ENCODE measurements around the gene SOX30. TPM values are rescaled to one million over a fixed set of nuclear protein-coding genes. Genes with fewer than 3 reads are reported as not detected.
A peak's percentile ranks its signal among the peaks of the same experiment; 100 is the strongest.

Gene SOX30
- total RNA-seq, 3 donors from 2014 or later (not counting 1 experiment from before 2014, with no cell fraction given), result 0.09 TPM; not detected in 2

GRCh38 chr5:157651623-157652376 lies 438 bp downstream of the SOX30 start:
- Mint-ChIP-seq H3K27ac (peak overlapping the region; percentile 22 to 76), H3K27me3 (ENCODE audit: low read depth in 2 of 2) (peaks cover 6% of the 10 kb centered on the region in 2 donors), H3K9me3 (no peaks in the 10 kb centered on the region), H3K4me3 (peak overlapping the region; percentile 76), H3K36me3 (peaks cover 5% of the 10 kb centered on the region), H3K4me1 (peaks cover 11 to 18% of the 10 kb centered on the region in 2 donors)
- TF ChIP-seq CTCF (IDR thresholded peaks at IDR 0.05), result no peak
- H3K27ac ChIP-seq (ENCODE audit: low read length), result no peak overlapping the region
- DNase-seq (peak; percentile 58 to 90), ATAC-seq (peak; percentile 93 to 99 (median 98))
- no peaks in the 10 kb centered on the region for H3K27me3 ChIP-seq (ENCODE audit: control insufficient read depth, insufficient read depth, low read length)
- peaks cover 6% of the 10 kb centered on the region for H3K4me1 ChIP-seq (ENCODE audit: control insufficient read depth, insufficient read depth, low read length)
- H3K4me3 ChIP-seq (ENCODE audit: low read length), result peak overlapping the region; percentile 27
- H3K9me3 ChIP-seq (ENCODE audit: control insufficient read depth, insufficient read depth, low read length), result peaks cover 3% of the 10 kb centered on the region
- 31% methylated on average over 63 of the region's 63 CpGs for WGBS (ENCODE audit: insufficient coverage)
- no peaks in the 10 kb centered on the region for H3K36me3 ChIP-seq (ENCODE audit: control insufficient read depth, insufficient read depth, low read length)
- intact Hi-C loops (cut with micrococcal nuclease), result no loop called here

- Mint-ChIP-seq H3K9me3 (no peaks in the 10 kb centered on the region), H3K4me3 (peak overlapping the region; percentile 76), H3K36me3 (no peaks in the 10 kb centered on the region), H3K4me1 (peaks cover 11 to 18% of the 10 kb centered on the region in 2 donors), H3K27ac (peak overlapping the region in 1 of 2 donors; percentile 76), H3K27me3 (ENCODE audit: low read depth in 2 of 2) (peaks cover 6% of the 10 kb centered on the region in 2 donors)
- peaks cover 3% of the 10 kb centered on the region for H3K9me3 ChIP-seq (ENCODE audit: control insufficient read depth, insufficient read depth, low read length)
- no peak overlapping the region for H3K4me3 ChIP-seq (ENCODE audit: low read length)
- no peaks in the 10 kb centered on the region for H3K36me3 ChIP-seq (ENCODE audit: control insufficient read depth, insufficient read depth, low read length)
- H3K27ac ChIP-seq (ENCODE audit: low read length), result no peak overlapping the region
- TF ChIP-seq CTCF (IDR thresholded peaks at IDR 0.05), result peak; percentile 25
- intact Hi-C loops (cut with micrococcal nuclease), result no loop called here
- no peaks in the 10 kb centered on the region for H3K27me3 ChIP-seq (ENCODE audit: control insufficient read depth, insufficient read depth, low read length)
- DNase-seq (no peak), ATAC-seq (no peak)
- WGBS (ENCODE audit: insufficient coverage), result 93% methylated on average over 33 of the region's 33 CpGs
- peaks cover 6% of the 10 kb centered on the region for H3K4me1 ChIP-seq (ENCODE audit: control insufficient read depth, insufficient read depth, low read length)
Observed at GRCh38 chr5:157650991-157651611, 1.1 kb downstream of the SOX30 start.

- no peak overlapping the region for H3K4me3 Mint-ChIP-seq
- peaks cover 11 to 14% of the 10 kb centered on the region in 2 donors for H3K4me1 Mint-ChIP-seq
- peaks cover 6% of the 10 kb centered on the region in 2 donors for H3K27me3 Mint-ChIP-seq (ENCODE audit: low read depth in 2 of 2)
- H3K27me3 ChIP-seq (ENCODE audit: control insufficient read depth, insufficient read depth, low read length), result no peaks in the 10 kb centered on the region
- ATAC-seq (no peak), DNase-seq (no peak)
- no peaks in the 10 kb centered on the region for H3K9me3 Mint-ChIP-seq
- H3K27ac Mint-ChIP-seq, result no peak overlapping the region
- no peaks in the 10 kb centered on the region for H3K9me3 ChIP-seq (ENCODE audit: control insufficient read depth, insufficient read depth, low read length)
- H3K36me3 ChIP-seq (ENCODE audit: control insufficient read depth, insufficient read depth, low read length), result no peaks in the 10 kb centered on the region
- no peak overlapping the region for H3K27ac ChIP-seq (ENCODE audit: low read length)
- H3K4me3 ChIP-seq (ENCODE audit: low read length), result no peak overlapping the region
- peaks cover 6% of the 10 kb centered on the region for H3K4me1 ChIP-seq (ENCODE audit: control insufficient read depth, insufficient read depth, low read length)
- TF ChIP-seq CTCF (IDR thresholded peaks at IDR 0.05), result no peak
- 85% methylated on average over 2 of the region's 2 CpGs for WGBS (ENCODE audit: insufficient coverage)
- H3K36me3 Mint-ChIP-seq, result no peaks in the 10 kb centered on the region
- intact Hi-C loops (cut with micrococcal nuclease), result no loop called here
Observed at GRCh38 chr5:157649101-157649500, 3.1 kb downstream of the SOX30 start.
